SK-N-SH (cell line): ENCODE data around the gene PSTPIP2.
A peak's percentile ranks its signal among the peaks of the same experiment; 100 is the strongest.

ENCODE experiments used
- CTCF ChIP-seq: fragments of 200-600 bp; sonication (generic); IDR thresholded peaks from 2 replicates; pipeline ENCODE4 v1.6.1; 2017; ENCODE audit warnings: antibody characterized with exemption, mild to moderate bottlenecking, moderate library complexity
- GABPA ChIP-seq: IDR thresholded peaks from 2 replicates; pipeline ENCODE4 v1.4.0; 2012; ENCODE audit warnings: low read depth, mild to moderate bottlenecking
- NFIC ChIP-seq: IDR thresholded peaks from 2 replicates; pipeline ENCODE4 v1.4.0; 2012; ENCODE audit warnings: borderline replicate concordance
- PBX3 ChIP-seq: IDR thresholded peaks from 2 replicates; pipeline ENCODE4; 2012
- POLR2AphosphoS5 ChIP-seq: IDR thresholded peaks from 2 replicates; pipeline ENCODE4 v1.6.1; 2012; ENCODE audit warnings: low read depth, low read length
- RAD21 ChIP-seq: IDR thresholded peaks from 2 replicates; pipeline ENCODE4 v1.6.1; 2012; ENCODE audit warnings: mild to moderate bottlenecking, low read length
- REST ChIP-seq: IDR thresholded peaks from 2 replicates; pipeline ENCODE4 v1.6.1; 2012; ENCODE audit warnings: mild to moderate bottlenecking, low read depth, low read length, moderate library complexity
- RFX5 ChIP-seq: IDR thresholded peaks from 2 replicates; pipeline ENCODE4 v1.6.1; 2012; ENCODE audit warnings: mild to moderate bottlenecking, improper control_type of control experiment, low read length
- RXRA ChIP-seq: IDR thresholded peaks from 2 replicates; pipeline ENCODE4 v1.4.0; 2012; ENCODE audit warnings: low read depth, mild to moderate bottlenecking, borderline replicate concordance
- SIN3A ChIP-seq: IDR thresholded peaks from 2 replicates; pipeline ENCODE4 v1.6.1; 2012; ENCODE audit warnings: low read depth, mild to moderate bottlenecking, low read length, moderate library complexity, borderline replicate concordance
- SMC3 ChIP-seq: IDR thresholded peaks from 2 replicates; pipeline ENCODE4 v1.6.1; 2012; ENCODE audit warnings: low read depth, low read length, improper control_type of control experiment
- TAF1 ChIP-seq: IDR thresholded peaks from 2 replicates; pipeline ENCODE4 v1.6.1; 2012; ENCODE audit warnings: low read depth, mild to moderate bottlenecking, low read length, moderate library complexity, borderline replicate concordance
- TEAD4 ChIP-seq: IDR thresholded peaks from 2 replicates; pipeline ENCODE4 v1.4.0; 2012; ENCODE audit warnings: mild to moderate bottlenecking, borderline replicate concordance; ENCODE audit not compliant: insufficient read depth

DNA sequence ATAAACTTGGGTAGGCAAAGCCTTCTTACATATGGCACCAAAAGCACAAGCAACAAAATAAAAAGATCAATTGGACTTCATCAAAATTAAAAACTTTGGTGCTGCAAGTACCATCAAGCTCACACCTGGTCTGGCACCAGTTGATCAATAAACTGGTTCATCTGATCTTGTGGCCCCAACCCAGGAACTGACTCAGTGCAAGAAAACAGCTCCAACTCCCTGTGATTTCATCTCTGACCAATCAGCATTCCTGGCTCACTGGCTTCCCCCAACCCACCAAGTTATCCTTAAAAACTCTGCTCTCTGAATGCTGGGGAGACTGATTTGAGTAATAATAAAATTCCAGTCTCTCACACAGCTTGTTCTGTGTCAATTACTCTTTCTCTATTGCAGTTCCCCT is 113.3 kb downstream of the PSTPIP2 start:
- TF ChIP-seq CTCF (no peak), TAF1 (no peak), POLR2AphosphoS5 (no peak), RAD21 (no peak), SMC3 (no peak), RFX5 (no peak), SIN3A (no peak), RXRA (peak; percentile 18; the same call in 1 of the 2 replicates), PBX3 (peak; percentile 25; the same call in 1 of the 2 replicates), GABPA (no peak), TEAD4 (no peak), NFIC (peak; percentile 35), REST (no peak)
